HepG2 (cell line): ENCODE data around the gene SS18L1. TPM values are rescaled to one million over a fixed set of nuclear protein-coding genes. Genes with fewer than 3 reads are reported as not detected.
A peak's percentile ranks its signal among the peaks of the same experiment; 100 is the strongest.

ENCODE experiments used
- CCDC6 ChIP-seq: sonication (generic); formaldehyde crosslinking; IDR thresholded peaks from 2 replicates; pipeline ENCODE4 v1.8.1; 2022; ENCODE audit warnings: mild to moderate bottlenecking, missing genetic modification reagents, moderate library complexity
- DZIP1 ChIP-seq: sonication (generic); formaldehyde crosslinking; IDR thresholded peaks from 2 replicates; pipeline ENCODE4 v1.5.0; 2020; ENCODE audit warnings: mild to moderate bottlenecking, missing genetic modification reagents
- EEA1 ChIP-seq: sonication (generic); formaldehyde crosslinking; IDR thresholded peaks from 2 replicates; pipeline ENCODE4 v1.5.1; 2020; ENCODE audit warnings: mild to moderate bottlenecking, missing genetic modification reagents, borderline replicate concordance
- EP300 ChIP-seq, 3 experiments: sonication (generic) in 1 of 3; formaldehyde crosslinking in 1 of 3; IDR thresholded peaks; 2 replicates each; pipeline versions ENCODE4 v1.5.1 to v1.6.1; 2011 to 2020; ENCODE audit warnings: low read depth in 2 of 3, low read length in 2 of 3, borderline replicate concordance in 1 of 3, improper control_type of control experiment in 1 of 3, mild to moderate bottlenecking in 1 of 3, missing genetic modification reagents in 1 of 3, moderate library complexity in 1 of 3
- GATA4 ChIP-seq: sonication (generic); IDR thresholded peaks from 2 replicates; pipeline ENCODE4 v1.6.1; 2016; ENCODE audit warnings: antibody characterized with exemption, low read depth, borderline replicate concordance
- MIXL1 ChIP-seq: IDR thresholded peaks from 2 replicates; pipeline ENCODE4 v1.6.1; 2016
- POLR2G ChIP-seq: fragments of 200-400 bp; formaldehyde crosslinking; IDR thresholded peaks from 2 replicates; pipeline ENCODE4 v1.6.1; 2018; ENCODE audit warnings: mild to moderate bottlenecking, low read depth, low read length, moderate library complexity
- RBFOX2 ChIP-seq: fragments of 200-400 bp; formaldehyde crosslinking; IDR thresholded peaks from 2 replicates; pipeline ENCODE4 v1.6.1; 2017; ENCODE audit warnings: low read depth, mild to moderate bottlenecking, low read length
- RCOR2 ChIP-seq: IDR thresholded peaks from 2 replicates; pipeline ENCODE4 v1.6.1; 2016; ENCODE audit warnings: missing biosample characterization, missing genetic modification reagents
- SKIL ChIP-seq: sonication (generic); formaldehyde crosslinking; IDR thresholded peaks from 2 replicates; pipeline ENCODE4 v1.8.0; 2022; ENCODE audit warnings: missing genetic modification reagents, mild to moderate bottlenecking, moderate library complexity, borderline replicate concordance
- SP5 ChIP-seq: IDR thresholded peaks from 2 replicates; pipeline ENCODE4 v1.6.1; 2016; ENCODE audit warnings: low read depth, borderline replicate concordance
- TGIF2 ChIP-seq: IDR thresholded peaks from 2 replicates; pipeline ENCODE4 v1.6.1; 2016; ENCODE audit warnings: control low read depth, missing compliant biosample characterization
- ZNF644 ChIP-seq: IDR thresholded peaks from 2 replicates; pipeline ENCODE4 v1.6.1; 2016; ENCODE audit warnings: low read depth
- ZNF687 ChIP-seq: sonication (generic); formaldehyde crosslinking; IDR thresholded peaks from 2 replicates; pipeline ENCODE4 v1.5.1; 2020; ENCODE audit warnings: mild to moderate bottlenecking, missing genetic modification reagents, moderate library complexity
- ZNF768 ChIP-seq: sonication (generic); formaldehyde crosslinking; IDR thresholded peaks from 2 replicates; pipeline ENCODE4 v1.4.0; 2020; ENCODE audit warnings: missing genetic modification reagents
- polyA plus RNA-seq, 8 experiments: library from polyadenylated mRNA; depleted of rRNA in 3 of 8; stranded (reverse) in 7 of 8; unstranded in 1 of 8; fragments of >200 nt; fragmentation: Illumina TruSeq in 4 of 8; extraction: Trizol in 4 of 8; gene quantifications; 2 replicates each; pipeline versions ENCODE4 v1.2.1 to v1.2.3, GENCODE V29; 2011 to 2016; ENCODE audit warnings: low read depth in 4 of 8, missing spikeins in 1 of 8, mixed read lengths in 1 of 8; ENCODE audit not compliant: insufficient read depth in 1 of 8
- total RNA-seq, 5 experiments: library from RNA; depleted of rRNA; stranded (reverse); fragments of >200 nt; fragmentation: Illumina TruSeq; extraction: Trizol; gene quantifications; 2 replicates each; pipeline ENCODE4 v1.2.3, GENCODE V29; 2016; ENCODE audit warnings: low read depth in 1 of 5

The SS18L1 gene
- total and polyA plus RNA-seq, 2 of the 13 experiments (the other 11 are each of a cell fraction or from before 2014, with no cell fraction given), result 17.8 to 27.6 TPM

DNA sequence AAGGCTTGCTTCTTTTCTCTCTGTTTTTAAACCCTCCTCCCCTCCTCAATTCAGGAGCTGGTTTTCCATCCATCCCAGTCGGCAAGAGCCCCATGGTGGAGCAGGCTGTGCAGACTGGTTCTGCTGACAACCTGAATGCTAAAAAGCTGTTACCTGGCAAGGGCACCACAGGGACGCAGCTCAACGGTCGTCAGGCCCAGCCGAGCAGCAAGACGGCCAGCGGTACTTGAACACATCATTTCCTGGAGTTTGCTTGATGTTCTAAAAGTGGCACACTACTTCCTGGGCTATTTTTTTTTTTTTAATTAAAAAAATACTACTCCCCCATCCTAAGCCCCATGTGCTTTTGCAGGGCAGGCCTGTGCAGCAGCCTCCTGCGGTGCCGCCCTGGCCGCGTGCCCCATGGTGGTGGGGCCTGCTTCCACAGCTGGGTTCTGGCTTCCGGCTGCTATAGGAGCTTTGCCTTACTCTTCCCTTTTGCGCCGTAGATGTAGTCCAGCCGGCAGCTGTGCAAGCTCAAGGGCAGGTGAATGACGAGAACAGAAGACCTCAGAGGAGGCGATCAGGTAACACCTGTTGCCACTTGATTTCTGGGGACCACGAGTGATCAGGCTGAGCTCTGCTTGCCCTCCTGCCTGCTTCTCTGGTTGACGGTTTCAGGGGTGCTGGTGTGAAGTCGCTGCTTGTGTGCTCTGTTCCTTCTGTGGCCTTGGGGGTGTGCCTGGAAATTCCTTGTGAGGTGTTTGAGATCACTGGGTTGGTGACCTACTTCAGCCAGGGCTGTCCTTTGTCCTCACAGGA lies 13.6 kb upstream of the SS18L1 start (continued):
- TF ChIP-seq ZNF687 (no peak), CCDC6 (CRISPR knock-in tag) (no peak), GATA4 (no peak), TGIF2 (CRISPR knock-in tag) (no peak), ZNF644 (CRISPR knock-in tag) (no peak), EEA1 (no peak), SKIL (CRISPR knock-in tag) (no peak), MIXL1 (CRISPR knock-in tag) (no peak), DZIP1 (CRISPR knock-in tag) (0 out of 2 replicates have a peak, but pooled peaks have one; percentile 36), ZNF768 (CRISPR knock-in tag) (peak; percentile 32; the same call in 1 of the 2 replicates), RCOR2 (no peak), RBFOX2 (0 out of 2 replicates have a peak, but pooled peaks have one; percentile 25), SP5 (CRISPR knock-in tag) (no peak), POLR2G (0 out of 2 replicates have a peak, but pooled peaks have one; percentile 0), EP300 (IDR thresholded peaks at IDR 0.05; ENCODE audit: low read depth in 2 of 2, low read length in 2 of 2) (no peak), EP300 (CRISPR knock-in tag; IDR thresholded peaks at IDR 0.05; ENCODE audit: borderline replicate concordance) (no peak)
